Neural cell (in vitro differentiated cells): ENCODE measurements around the gene RNF169.

Source experiments
- CTCF ChIP-seq: fragments of 450-650 bp; IDR thresholded peaks from 2 replicates; pipeline ENCODE4 v1.5.1; 2014; ENCODE audit warnings: antibody characterized with exemption, mild to moderate bottlenecking, moderate library complexity; ENCODE audit not compliant: poor library complexity, severe bottlenecking
- EZH2 ChIP-seq: fragments of 200-600, 300-800 bp; shearing (Covaris generic), sonication (generic); IDR thresholded peaks from 2 replicates; pipeline ENCODE4 v1.6.1; 2014; ENCODE audit warnings: antibody characterized with exemption, low read length, borderline replicate concordance, mild to moderate bottlenecking; ENCODE audit not compliant: insufficient read depth, poor library complexity, severe bottlenecking
- POLR2AphosphoS5 ChIP-seq: IDR thresholded peaks from 2 replicates; pipeline ENCODE4 v1.6.1; 2012
- RAD21 ChIP-seq: fragments of 450-650 bp; conservative IDR thresholded peaks from 2 replicates; pipeline ENCODE4 v1.6.1; 2014; ENCODE audit warnings: antibody characterized with exemption, mild to moderate bottlenecking, moderate library complexity
- TAF1 ChIP-seq: IDR thresholded peaks from 2 replicates; pipeline ENCODE4 v1.6.1; 2012; ENCODE audit warnings: low read depth

- TF ChIP-seq EZH2 = no peak
- TF ChIP-seq CTCF = no peak
- no peak for TF ChIP-seq TAF1
- TF ChIP-seq POLR2AphosphoS5 = no peak
- no peak for TF ChIP-seq RAD21
Measured at GRCh38 chr11:74717221-74717969, 31.3 kb upstream of the RNF169 start.
